Liver (tissue), 9 donors: ENCODE data around the gene SBF2. TPM values are rescaled to one million over a fixed set of nuclear protein-coding genes. Genes with fewer than 3 reads are reported as not detected.

ENCODE experiments used
- DNase-seq: peaks from one replicate; pipeline ENCODE4 v3.0.0-alpha.2; 2017; ENCODE audit warnings: low spot score
- H3K27ac ChIP-seq, 2 donors: one replicate each; pipeline ENCODE4 v1.7.0; 2013; ENCODE audit warnings: inconsistent platforms in 2 of 2, low read length in 2 of 2, control low read depth in 1 of 2, low read depth in 1 of 2, mild to moderate bottlenecking in 1 of 2
- H3K27me3 ChIP-seq, 4 donors: one replicate each; pipeline versions ENCODE4 v1.6.1 to v1.7.0; 2013; ENCODE audit warnings: low read length in 3 of 4, inconsistent platforms in 1 of 4, mild to moderate bottlenecking in 1 of 4, moderate library complexity in 1 of 4; ENCODE audit not compliant: control insufficient read depth in 4 of 4, insufficient read depth in 4 of 4
- H3K36me3 ChIP-seq, 4 donors: one replicate each; pipeline versions ENCODE4 v1.6.1 to v1.7.0; 2013; ENCODE audit warnings: low read length in 3 of 4, mild to moderate bottlenecking in 3 of 4, low read depth in 1 of 4, moderate library complexity in 1 of 4; ENCODE audit not compliant: control insufficient read depth in 4 of 4, insufficient read depth in 3 of 4
- H3K4me1 ChIP-seq, 4 donors: one replicate each; pipeline versions ENCODE4 v1.6.1 to v1.7.0; 2013; ENCODE audit warnings: low read length in 3 of 4, mild to moderate bottlenecking in 3 of 4, moderate library complexity in 1 of 4; ENCODE audit not compliant: control insufficient read depth in 4 of 4, insufficient read depth in 4 of 4
- H3K4me3 ChIP-seq, 3 donors: one replicate each; pipeline versions ENCODE4 v1.6.1 to v1.7.0; 2013; ENCODE audit warnings: low read length in 3 of 3, control low read depth in 1 of 3, low read depth in 1 of 3, mild to moderate bottlenecking in 1 of 3
- H3K9ac ChIP-seq, 2 donors: one replicate each; pipeline ENCODE4 v1.7.0; 2013; ENCODE audit warnings: low read length in 2 of 2, mild to moderate bottlenecking in 2 of 2, moderate library complexity in 2 of 2, control low read depth in 1 of 2, low read depth in 1 of 2
- H3K9me3 ChIP-seq, 4 donors: one replicate each; pipeline versions ENCODE4 v1.6.1 to v1.7.0; 2013; ENCODE audit warnings: low read length in 3 of 4; ENCODE audit not compliant: control insufficient read depth in 4 of 4
- CTCF ChIP-seq: fragments of 150-350 bp; IDR thresholded peaks from 2 replicates; pipeline ENCODE4 v1.5.1; 2017; ENCODE audit warnings: improper control_type of control experiment, low read depth, low read length; ENCODE audit not compliant: missing input control
- EGR1 ChIP-seq, 2 donors: IDR thresholded peaks; 2 replicates each; pipeline ENCODE4 v1.6.1; 2016 to 2018; ENCODE audit warnings: antibody characterized with exemption in 2 of 2, low read depth in 2 of 2
- FOXA1 ChIP-seq: IDR thresholded peaks from 2 replicates; pipeline ENCODE4 v1.6.1; 2016; ENCODE audit warnings: antibody characterized with exemption
- FOXA2 ChIP-seq: IDR thresholded peaks from 2 replicates; pipeline ENCODE4 v1.6.1; 2016; ENCODE audit warnings: antibody characterized with exemption
- GABPA ChIP-seq, 2 donors: IDR thresholded peaks in 1 of 2; conservative IDR thresholded peaks in 1 of 2; 2 replicates each; pipeline ENCODE4 v1.6.1; 2016; ENCODE audit warnings: antibody characterized with exemption in 2 of 2, mild to moderate bottlenecking in 1 of 2, moderate library complexity in 1 of 2
- HNF4A ChIP-seq, 2 donors: conservative IDR thresholded peaks; 2 replicates each; pipeline ENCODE4 v1.6.1; 2016; ENCODE audit warnings: antibody characterized with exemption in 2 of 2, mild to moderate bottlenecking in 2 of 2
- HNF4G ChIP-seq: IDR thresholded peaks from 2 replicates; pipeline ENCODE4 v1.6.1; 2016; ENCODE audit warnings: antibody characterized with exemption
- MAX ChIP-seq: IDR thresholded peaks from 2 replicates; pipeline ENCODE4 v1.6.1; 2016; ENCODE audit warnings: antibody characterized with exemption
- NR2F2 ChIP-seq: IDR thresholded peaks from 2 replicates; pipeline ENCODE4 v1.6.1; 2016; ENCODE audit warnings: antibody characterized with exemption
- RAD21 ChIP-seq, 2 donors: IDR thresholded peaks; 2 replicates each; pipeline ENCODE4 v1.6.1; 2016; ENCODE audit warnings: antibody characterized with exemption in 2 of 2, mild to moderate bottlenecking in 2 of 2
- RXRA ChIP-seq, 2 donors: IDR thresholded peaks; 2 replicates each; pipeline ENCODE4 v1.6.1; 2017 to 2018; ENCODE audit warnings: antibody characterized with exemption in 2 of 2, mild to moderate bottlenecking in 1 of 2
- SP1 ChIP-seq: IDR thresholded peaks from 2 replicates; pipeline ENCODE4 v1.6.1; 2018; ENCODE audit warnings: antibody characterized with exemption, mild to moderate bottlenecking
- YY1 ChIP-seq: IDR thresholded peaks from 2 replicates; pipeline ENCODE4 v1.6.1; 2016; ENCODE audit warnings: antibody characterized with exemption, mild to moderate bottlenecking
- WGBS: extraction: QIAGEN DNeasy Blood & Tissue Kit; methylation state at CpG from one replicate; pipeline ENCODE4 v1.1.7; 2013; 5-methylcytosine and 5-hydroxymethylcytosine counted together
- polyA plus RNA-seq, 2 donors: library from polyadenylated mRNA; stranded (reverse) in 1 of 2; unstranded in 1 of 2; fragments of 200-250 nt in 1 of 2; fragments of >200 nt in 1 of 2; fragmentation: Nextera tagmentation in 1 of 2; extraction: Ambion mirVana in 1 of 2; gene quantifications; one replicate each; pipeline versions ENCODE4 v1.2.1 to v1.2.3, GENCODE V29; 2013 to 2015
- total RNA-seq, 2 donors: library from RNA; depleted of rRNA; stranded (reverse); fragments of >200 nt; gene quantifications; one replicate each; pipeline ENCODE4 v1.2.3, GENCODE V29; 2014
- TF ChIP-seq, protein P1 (sequence below): IDR thresholded peaks from 2 replicates; pipeline ENCODE4 v1.6.1; 2016; ENCODE audit warnings: antibody characterized with exemption
- TF ChIP-seq, protein P2 (sequence below): IDR thresholded peaks from 2 replicates; pipeline ENCODE4 v1.6.1; 2016; ENCODE audit warnings: antibody characterized with exemption, mild to moderate bottlenecking
- donor health status: healthy.
- donor health status: healthy.
- donor health status: healthy.
- donor health status: healthy.
- donor health status: healthy.

The SBF2 gene
- total and polyA plus RNA-seq, 4 donors: 7.5 to 31.3 (median 14.7) TPM

GRCh38 chr11:10072841-10073240, 221.2 kb downstream of the SBF2 start (continued):
- TF ChIP-seq MAX: no peak

DNA sequence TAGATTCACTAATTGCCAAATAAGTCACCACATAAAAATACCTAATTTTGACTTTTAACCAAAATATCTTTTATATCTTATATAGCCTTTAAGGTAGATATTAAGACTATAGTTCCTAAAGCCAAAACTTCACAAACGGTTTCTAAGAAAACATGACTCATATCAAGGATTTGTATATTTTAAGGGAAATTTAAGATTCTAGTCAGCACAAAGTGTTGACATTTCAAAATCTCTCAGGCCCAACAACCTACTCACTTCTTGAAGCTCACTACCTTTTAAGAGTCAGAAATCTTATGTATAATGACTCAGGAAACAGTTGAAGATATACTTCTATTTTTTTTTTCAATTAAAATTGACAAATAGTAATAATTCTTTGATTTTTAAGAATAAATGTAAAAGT, 221.9 kb downstream of the SBF2 start:
- H3K9me3 ChIP-seq: no peaks in the 10 kb centered on the region
- no peak for TF ChIP-seq MAX
- TF ChIP-seq RAD21 (IDR thresholded peaks at IDR 0.05): no peak
- no peak for TF ChIP-seq FOXA1
- TF ChIP-seq, protein P1, sequence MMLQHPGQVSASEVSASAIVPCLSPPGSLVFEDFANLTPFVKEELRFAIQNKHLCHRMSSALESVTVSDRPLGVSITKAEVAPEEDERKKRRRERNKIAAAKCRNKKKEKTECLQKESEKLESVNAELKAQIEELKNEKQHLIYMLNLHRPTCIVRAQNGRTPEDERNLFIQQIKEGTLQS: no peak
- no peak for TF ChIP-seq HNF4A (conservative IDR thresholded peaks at IDR 0.05)
- TF ChIP-seq CTCF: no peak
- no peak for TF ChIP-seq YY1
- no peak for TF ChIP-seq GABPA (IDR thresholded peaks at IDR 0.05 in 1 of 2, conservative IDR thresholded peaks at IDR 0.05 in 1 of 2)
- TF ChIP-seq NR2F2: no peak
- no peak for TF ChIP-seq HNF4G
- TF ChIP-seq, protein P2, sequence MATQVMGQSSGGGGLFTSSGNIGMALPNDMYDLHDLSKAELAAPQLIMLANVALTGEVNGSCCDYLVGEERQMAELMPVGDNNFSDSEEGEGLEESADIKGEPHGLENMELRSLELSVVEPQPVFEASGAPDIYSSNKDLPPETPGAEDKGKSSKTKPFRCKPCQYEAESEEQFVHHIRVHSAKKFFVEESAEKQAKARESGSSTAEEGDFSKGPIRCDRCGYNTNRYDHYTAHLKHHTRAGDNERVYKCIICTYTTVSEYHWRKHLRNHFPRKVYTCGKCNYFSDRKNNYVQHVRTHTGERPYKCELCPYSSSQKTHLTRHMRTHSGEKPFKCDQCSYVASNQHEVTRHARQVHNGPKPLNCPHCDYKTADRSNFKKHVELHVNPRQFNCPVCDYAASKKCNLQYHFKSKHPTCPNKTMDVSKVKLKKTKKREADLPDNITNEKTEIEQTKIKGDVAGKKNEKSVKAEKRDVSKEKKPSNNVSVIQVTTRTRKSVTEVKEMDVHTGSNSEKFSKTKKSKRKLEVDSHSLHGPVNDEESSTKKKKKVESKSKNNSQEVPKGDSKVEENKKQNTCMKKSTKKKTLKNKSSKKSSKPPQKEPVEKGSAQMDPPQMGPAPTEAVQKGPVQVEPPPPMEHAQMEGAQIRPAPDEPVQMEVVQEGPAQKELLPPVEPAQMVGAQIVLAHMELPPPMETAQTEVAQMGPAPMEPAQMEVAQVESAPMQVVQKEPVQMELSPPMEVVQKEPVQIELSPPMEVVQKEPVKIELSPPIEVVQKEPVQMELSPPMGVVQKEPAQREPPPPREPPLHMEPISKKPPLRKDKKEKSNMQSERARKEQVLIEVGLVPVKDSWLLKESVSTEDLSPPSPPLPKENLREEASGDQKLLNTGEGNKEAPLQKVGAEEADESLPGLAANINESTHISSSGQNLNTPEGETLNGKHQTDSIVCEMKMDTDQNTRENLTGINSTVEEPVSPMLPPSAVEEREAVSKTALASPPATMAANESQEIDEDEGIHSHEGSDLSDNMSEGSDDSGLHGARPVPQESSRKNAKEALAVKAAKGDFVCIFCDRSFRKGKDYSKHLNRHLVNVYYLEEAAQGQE: no peak
- TF ChIP-seq RXRA (IDR thresholded peaks at IDR 0.05): no peak
- no peaks in the 10 kb centered on the region for H3K36me3 ChIP-seq
- no peak for DNase-seq
- no peaks in the 10 kb centered on the region for H3K4me1 ChIP-seq
- no peaks in the 10 kb centered on the region for H3K27me3 ChIP-seq
- no peak overlapping the region for H3K4me3 ChIP-seq
- H3K9ac ChIP-seq: no peak overlapping the region
- WGBS: 93% methylated on average over 1 of the region's 1 CpG
- no peak overlapping the region for H3K27ac ChIP-seq

- H3K4me3 ChIP-seq: no peak overlapping the region
- no peaks in the 10 kb centered on the region for H3K36me3 ChIP-seq
- DNase-seq: no peak
- no peaks in the 10 kb centered on the region for H3K27me3 ChIP-seq
- TF ChIP-seq EGR1 (IDR thresholded peaks at IDR 0.05; ENCODE audit: low read depth in 2 of 2): no peak
- no peak for TF ChIP-seq YY1
- no peak for TF ChIP-seq CTCF
- no peak for TF ChIP-seq HNF4G
- no peak for TF ChIP-seq RXRA (IDR thresholded peaks at IDR 0.05)
- no peak for TF ChIP-seq FOXA2
- no peak for TF ChIP-seq GABPA (IDR thresholded peaks at IDR 0.05 in 1 of 2, conservative IDR thresholded peaks at IDR 0.05 in 1 of 2)
- no peak for TF ChIP-seq FOXA1
- no peak for TF ChIP-seq MAX
- TF ChIP-seq, protein P1: no peak
- no peak for TF ChIP-seq SP1
- peaks cover 0 to 1% (median 0%) of the 10 kb centered on the region in 4 donors for H3K4me1 ChIP-seq
- H3K9me3 ChIP-seq: no peaks in the 10 kb centered on the region
- WGBS: 74% methylated on average over 3 of the region's 3 CpGs
- no peak overlapping the region for H3K27ac ChIP-seq
- no peak overlapping the region for H3K9ac ChIP-seq
Observed at GRCh38 chr11:10067629-10068300, 226.3 kb downstream of the SBF2 start.
